Bronchial epithelial cell (primary cell): ENCODE results near the gene SUSD1. TPM values are rescaled to one million over a fixed set of nuclear protein-coding genes. Genes with fewer than 3 reads are reported as not detected.
"Not testable (repeated sequence)": the region's sequence is repeated elsewhere in the genome, so short reads cannot be mapped to it uniquely, and the experiment has no call there.

Experiments used
- DNase-seq: peaks from one replicate; pipeline ENCODE4 v3.0.0-alpha.2; 2010; ENCODE audit warnings: low read depth
- FAIRE-seq: peaks from 2 replicates; lab custom pipeline; 2011; peaks lifted over from hg19 to GRCh38; lab: Jason Lieb, UNC
- H3K27me3 ChIP-seq: 2 replicates; pipeline ENCODE4 v1.5.1; 2011; ENCODE audit warnings: low read length; ENCODE audit not compliant: control insufficient read depth, insufficient read depth
- H3K36me3 ChIP-seq: 2 replicates; pipeline ENCODE4 v1.5.1; 2011; ENCODE audit warnings: low read length; ENCODE audit not compliant: control insufficient read depth, insufficient read depth
- H3K4me3 ChIP-seq: 2 replicates; pipeline ENCODE4 v1.5.1; 2011; ENCODE audit warnings: mild to moderate bottlenecking, low read depth, low read length, control low read depth
- total RNA-seq: library from RNA; depleted of rRNA; stranded (reverse); fragments of >200 nt; gene quantifications from 2 replicates; pipeline ENCODE4 v1.2.1, GENCODE V29; 2014
- TF ChIP-seq, protein P1 (sequence below): IDR thresholded peaks from 2 replicates; pipeline ENCODE4 v1.5.1; 2011; ENCODE audit warnings: mild to moderate bottlenecking, moderate library complexity, low read length, control low read depth, inconsistent platforms; ENCODE audit not compliant: insufficient read depth, severe bottlenecking

The SUSD1 gene
- total RNA-seq, 1 donor from 2014 or later: 9.0 TPM

DNA sequence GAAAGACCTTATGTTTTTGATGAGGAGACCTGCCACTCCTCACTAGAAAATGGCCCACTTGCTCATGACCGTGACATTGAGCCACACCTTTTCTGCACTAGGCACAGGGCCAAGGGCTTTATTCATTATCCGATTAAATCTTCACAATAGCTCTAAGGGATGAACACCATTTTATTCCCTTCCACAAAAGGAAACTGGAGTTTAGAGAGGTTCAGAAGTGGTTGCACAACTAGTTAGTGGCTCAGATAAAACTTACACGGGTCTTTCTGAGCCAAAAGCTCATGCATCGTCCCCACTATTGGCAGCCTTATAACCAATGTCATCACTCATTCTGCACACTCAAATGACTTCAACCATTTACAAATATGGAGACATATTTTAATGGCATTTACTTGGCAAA lies 39.4 kb downstream of the SUSD1 start:
- DNase-seq (peak; percentile 20), FAIRE-seq (no peak)
- Histone ChIP-seq H3K27me3 (no peaks in the 10 kb centered on the region), H3K4me3 (no peak overlapping the region), H3K36me3 (no peaks in the 10 kb centered on the region)
- TF ChIP-seq, protein P1, sequence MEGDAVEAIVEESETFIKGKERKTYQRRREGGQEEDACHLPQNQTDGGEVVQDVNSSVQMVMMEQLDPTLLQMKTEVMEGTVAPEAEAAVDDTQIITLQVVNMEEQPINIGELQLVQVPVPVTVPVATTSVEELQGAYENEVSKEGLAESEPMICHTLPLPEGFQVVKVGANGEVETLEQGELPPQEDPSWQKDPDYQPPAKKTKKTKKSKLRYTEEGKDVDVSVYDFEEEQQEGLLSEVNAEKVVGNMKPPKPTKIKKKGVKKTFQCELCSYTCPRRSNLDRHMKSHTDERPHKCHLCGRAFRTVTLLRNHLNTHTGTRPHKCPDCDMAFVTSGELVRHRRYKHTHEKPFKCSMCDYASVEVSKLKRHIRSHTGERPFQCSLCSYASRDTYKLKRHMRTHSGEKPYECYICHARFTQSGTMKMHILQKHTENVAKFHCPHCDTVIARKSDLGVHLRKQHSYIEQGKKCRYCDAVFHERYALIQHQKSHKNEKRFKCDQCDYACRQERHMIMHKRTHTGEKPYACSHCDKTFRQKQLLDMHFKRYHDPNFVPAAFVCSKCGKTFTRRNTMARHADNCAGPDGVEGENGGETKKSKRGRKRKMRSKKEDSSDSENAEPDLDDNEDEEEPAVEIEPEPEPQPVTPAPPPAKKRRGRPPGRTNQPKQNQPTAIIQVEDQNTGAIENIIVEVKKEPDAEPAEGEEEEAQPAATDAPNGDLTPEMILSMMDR: no peak

DNA sequence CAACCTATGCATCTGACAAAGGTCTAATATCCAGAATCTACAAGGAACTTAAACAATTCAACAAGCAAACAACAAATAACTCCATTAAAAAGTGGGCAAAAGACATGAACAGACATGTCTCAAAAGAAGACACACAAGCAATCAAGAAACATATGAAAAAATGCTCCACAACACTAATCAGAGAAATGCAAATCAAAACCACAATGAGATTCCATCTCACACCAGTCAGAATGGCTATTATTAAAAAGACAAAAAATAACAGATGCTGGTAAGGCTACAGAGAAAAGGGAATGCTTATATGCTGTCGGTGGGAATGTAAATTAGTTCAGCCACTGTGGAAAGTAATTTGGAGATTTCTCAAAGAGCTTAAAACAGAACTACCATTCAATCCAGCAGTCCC lies 41.3 kb downstream of the SUSD1 start:
- not testable (repeated sequence) for FAIRE-seq, H3K4me3 ChIP-seq, H3K27me3 ChIP-seq, H3K36me3 ChIP-seq
- DNase-seq: peak; percentile 53

DNA sequence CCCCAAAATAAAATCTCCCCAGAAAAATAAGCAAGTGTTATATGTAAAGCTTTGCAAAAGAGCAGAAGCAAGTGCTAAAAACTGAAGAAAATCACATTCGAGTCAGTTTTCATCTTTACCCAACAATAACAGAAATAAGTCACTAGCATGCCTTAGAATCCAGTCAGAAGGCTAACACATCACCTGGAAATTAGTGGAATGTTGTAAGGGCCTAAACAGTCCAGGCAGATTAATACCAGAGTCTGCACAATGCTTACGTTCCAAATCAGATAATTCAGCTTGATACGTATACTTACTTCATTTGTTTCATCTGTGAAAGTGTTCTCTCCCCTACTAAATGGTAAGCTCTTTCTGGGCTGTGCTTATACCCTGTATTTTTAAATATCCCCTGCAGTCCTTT lies 42.7 kb downstream of the SUSD1 start:
- Histone ChIP-seq H3K4me3 (no peak overlapping the region), H3K36me3 (no peaks in the 10 kb centered on the region), H3K27me3 (no peaks in the 10 kb centered on the region)
- TF ChIP-seq, protein P1: no peak
- FAIRE-seq: no peak
- no peak for DNase-seq

DNA sequence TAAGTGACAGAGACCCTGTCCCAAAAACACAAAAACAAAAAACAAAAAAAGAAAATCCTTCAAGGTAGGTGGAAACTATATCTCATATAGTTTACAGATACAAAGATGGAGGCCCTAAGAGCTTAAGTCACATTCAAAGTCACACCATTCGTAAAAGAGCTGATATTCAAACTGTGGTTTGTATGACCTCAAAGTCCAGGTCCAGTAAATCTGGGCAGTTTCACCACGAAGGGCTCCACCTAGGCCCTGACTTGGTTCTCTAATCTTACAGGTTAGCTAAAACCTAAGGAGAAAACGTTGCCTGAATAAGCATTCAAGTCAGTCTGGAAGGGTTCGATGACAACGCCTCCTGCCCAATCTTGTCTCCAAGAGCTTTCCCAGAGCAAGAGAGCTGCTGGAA lies 44.1 kb downstream of the SUSD1 start:
- FAIRE-seq (no peak), DNase-seq (no peak)
- Histone ChIP-seq H3K27me3 (no peaks in the 10 kb centered on the region), H3K4me3 (no peak overlapping the region), H3K36me3 (no peaks in the 10 kb centered on the region)
- TF ChIP-seq, protein P1: no peak

DNA sequence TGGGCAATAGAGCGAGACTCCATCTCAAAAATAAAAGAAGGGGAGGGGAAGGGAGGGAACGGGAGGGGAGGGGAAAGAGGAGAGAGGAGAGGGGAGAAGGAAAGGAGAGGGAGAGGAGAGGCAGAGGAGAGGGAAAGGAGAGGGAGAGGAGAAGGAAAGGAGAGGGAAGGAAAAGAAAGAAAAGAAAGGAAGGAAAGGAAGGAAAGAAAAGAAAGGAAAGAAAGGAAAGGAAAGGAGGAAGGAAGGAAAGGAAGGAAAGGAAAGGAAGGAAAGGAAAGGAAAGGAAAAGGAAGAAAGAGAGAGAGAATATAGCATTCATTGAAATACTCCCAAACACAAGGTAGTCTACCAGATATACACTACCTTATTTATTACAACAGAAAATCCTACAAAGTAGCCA lies 44.8 kb downstream of the SUSD1 start:
- FAIRE-seq: no peak

DNA sequence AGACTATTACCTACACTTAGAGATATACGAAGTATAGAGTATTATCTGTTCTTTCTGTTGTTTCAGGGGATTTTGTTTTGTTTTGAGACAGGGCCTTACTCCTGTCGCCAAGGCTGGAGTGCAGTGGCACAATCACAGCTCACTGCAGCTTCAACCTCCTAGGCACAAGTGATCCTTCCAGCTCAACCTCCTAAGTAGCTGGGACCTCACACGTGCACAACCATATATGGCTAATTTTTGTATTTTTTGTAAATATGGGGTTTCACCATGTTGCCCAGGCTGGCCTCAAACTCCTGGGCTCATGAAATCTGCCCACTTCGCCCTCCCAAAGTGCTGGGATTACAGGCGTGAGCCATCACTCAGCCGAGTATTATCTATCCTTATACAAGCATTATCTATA lies 45.9 kb downstream of the SUSD1 start:
- Histone ChIP-seq H3K4me3 (no peak overlapping the region), H3K36me3 (no peaks in the 10 kb centered on the region), H3K27me3 (no peaks in the 10 kb centered on the region)
- no peak for FAIRE-seq
- DNase-seq: no peak
- TF ChIP-seq, protein P1: no peak

More for the DNA sequence above, 44.8 kb downstream of the SUSD1 start:
- no peak for DNase-seq
- Histone ChIP-seq H3K27me3 (no peaks in the 10 kb centered on the region), H3K36me3 (no peaks in the 10 kb centered on the region), H3K4me3 (no peak overlapping the region)
- TF ChIP-seq, protein P1: no peak

DNA sequence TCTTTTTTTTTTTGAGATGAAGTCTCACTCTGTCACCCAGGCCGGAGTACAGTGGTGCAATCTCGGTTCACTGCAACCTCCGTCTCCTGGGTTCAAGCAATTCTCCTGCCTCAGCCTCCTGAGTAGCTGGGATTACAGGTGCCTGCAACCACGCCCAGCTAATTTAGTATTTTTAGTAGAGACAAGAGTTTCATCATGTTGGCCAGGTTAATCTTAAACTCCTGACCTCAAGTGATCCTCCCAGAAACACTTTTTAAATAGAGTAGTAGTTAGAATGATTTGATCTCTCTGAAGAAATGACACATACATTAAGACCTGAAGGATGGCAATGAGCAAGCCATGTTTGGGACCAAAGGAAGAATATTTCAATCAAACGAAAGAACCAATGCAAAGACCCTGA lies 46.7 kb downstream of the SUSD1 start:
- H3K36me3 ChIP-seq, H3K4me3 ChIP-seq, DNase-seq, FAIRE-seq, H3K27me3 ChIP-seq: not testable (repeated sequence)
